ENCODE data around the gene HRAS. TPM values are rescaled to one million over a fixed set of nuclear protein-coding genes. Genes with fewer than 3 reads are reported as not detected.

HRAS gene
- total and polyA plus RNA-seq, 2 of the 8 experiments (the other 6 are each of a cell fraction or from before 2014, with no cell fraction given), result 44.3 to 54.7 TPM

DNA sequence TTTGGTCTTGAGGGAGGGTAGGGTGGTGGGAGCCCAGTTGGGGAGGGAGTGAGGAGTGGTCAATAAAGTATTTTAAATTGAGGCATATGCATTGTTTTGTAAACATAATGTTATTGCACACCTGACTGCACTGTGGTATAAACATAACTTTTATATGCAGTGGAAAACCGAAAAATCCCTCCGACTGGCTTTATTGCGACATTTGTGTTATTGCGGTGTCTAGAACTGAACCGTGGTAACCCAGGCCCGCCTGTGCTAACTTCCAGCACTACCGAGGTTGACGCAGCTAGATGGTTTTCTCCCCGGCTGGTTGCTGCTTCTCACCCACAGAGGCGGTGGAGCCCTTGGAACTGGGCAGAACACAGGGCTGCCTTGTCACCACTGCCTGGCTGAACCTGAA is 20.8 kb downstream of the HRAS start:
- H2BK120ac ChIP-seq (replicated peaks; ENCODE audit: low read depth, low read length), result no peak overlapping the region
- no peaks in the 10 kb centered on the region for H3K79me2 ChIP-seq (ENCODE audit: control insufficient read depth in 1 of 2, insufficient read depth in 2 of 2, low read length in 2 of 2)
- H2AK5ac ChIP-seq (ENCODE audit: low read depth, low read length), result no peak overlapping the region
- no peak overlapping the region for H2BK12ac ChIP-seq (ENCODE audit: low read depth, low read length)
- H3K56ac ChIP-seq (replicated peaks; ENCODE audit: insufficient read length, low read depth, low read length), result no peak overlapping the region
- CTCF ChIA-PET (ENCODE audit: partially characterized antibody), result no interaction called here
- no peak overlapping the region for H4K8ac ChIP-seq (ENCODE audit: extremely low read depth, insufficient read depth, low read length)
- H3K23ac ChIP-seq (ENCODE audit: insufficient read length), result no peak overlapping the region
- no peak overlapping the region for H4K5ac ChIP-seq (ENCODE audit: insufficient read length, low read depth, low read length)
- no peak overlapping the region for H3K4me3 ChIP-seq (ENCODE audit: extremely low read depth in 1 of 4, insufficient read depth in 2 of 4, low read depth in 3 of 4, low read length in 4 of 4)
- no peak overlapping the region for H2BK15ac ChIP-seq (ENCODE audit: low read length)
- WGBS, 2 experiments (ENCODE audit: extremely low coverage in 1 of 2, insufficient coverage in 1 of 2, insufficient read length in 1 of 2, insufficient replicate concordance in 2 of 2, low coverage in 1 of 2, low lambda C conversion rate in 2 of 2, missing lambda C conversion rate in 1 of 2), result 94% methylated on average over 10 of the region's 10 CpGs; no CpG with 5 or more reads in 1 of the 2 experiments
- H3K4me2 ChIP-seq (ENCODE audit: insufficient read depth in 1 of 2, low read depth in 2 of 2, low read length in 2 of 2), result no peak overlapping the region
- no peak overlapping the region for H2AFZ ChIP-seq (ENCODE audit: low read length)
- H3K4me1 ChIP-seq (replicated peaks in 1 of 4; ENCODE audit: control insufficient read depth in 3 of 4, insufficient read depth in 4 of 4, low read length in 3 of 4), result no peaks in the 10 kb centered on the region
- H4K91ac ChIP-seq (replicated peaks; ENCODE audit: insufficient read length, low read length), result no peak overlapping the region
- peaks cover 0 to 2% of the 10 kb centered on the region in 2 experiments for H4K20me1 ChIP-seq (replicated peaks in 1 of 2; ENCODE audit: control insufficient read depth in 1 of 2, insufficient read depth in 2 of 2, low read length in 2 of 2)
- H2BK20ac ChIP-seq (ENCODE audit: low read length), result no peak overlapping the region
- no peak overlapping the region for H3K14ac ChIP-seq (ENCODE audit: insufficient read length)
- no peak overlapping the region for H3K9ac ChIP-seq (replicated peaks in 1 of 4; ENCODE audit: extremely low read depth in 1 of 4, low read depth in 3 of 4, low read length in 3 of 4)
- no peak overlapping the region for H3K4ac ChIP-seq (replicated peaks; ENCODE audit: insufficient read length, low read depth, low read length)
- DNase-seq (ENCODE audit: low read depth in 1 of 2, low spot score in 2 of 2) (no peak), FAIRE-seq (no peak)
- no peaks in the 10 kb centered on the region; a peak in 1 of 8 replicates for H3K36me3 ChIP-seq (ENCODE audit: control insufficient read depth in 2 of 4, insufficient read depth in 4 of 4, low read length in 3 of 4)
- POLR2A ChIA-PET (ENCODE audit: partially characterized antibody), result no interaction called here
- H3K27ac ChIP-seq (ENCODE audit: low read depth, low read length), result no peak overlapping the region
- TF ChIP-seq KDM1A (IDR thresholded peaks at IDR 0.05; ENCODE audit: borderline replicate concordance, low read length) (no peak), KDM5A (IDR thresholded peaks at IDR 0.05; ENCODE audit: low read length) (no peak), HDAC2 (IDR thresholded peaks at IDR 0.05; ENCODE audit: borderline replicate concordance in 1 of 2, low read depth in 2 of 2, low read length in 2 of 2) (no peak), SIN3A (conservative IDR thresholded peaks at IDR 0.05 in 1 of 2, IDR thresholded peaks at IDR 0.05 in 1 of 2; ENCODE audit: low read depth in 1 of 2, low read length in 2 of 2) (no peak), NRF1 (IDR thresholded peaks at IDR 0.05; ENCODE audit: low read depth, low read length) (no peak), RNF2 (IDR thresholded peaks at IDR 0.05; ENCODE audit: borderline replicate concordance, low read depth, low read length, missing control alignments, poor library complexity, severe bottlenecking) (no peak), SP1 (IDR thresholded peaks at IDR 0.05; ENCODE audit: low read depth, low read length) (no peak), ZNF274 (IDR thresholded peaks at IDR 0.05; ENCODE audit: borderline replicate concordance, extremely low read depth, low read length) (no peak), POLR2A (IDR thresholded peaks at IDR 0.05; ENCODE audit: control extremely low read depth in 1 of 2, low read depth in 2 of 2, low read length in 2 of 2) (no peak), KDM4A (IDR thresholded peaks at IDR 0.05; ENCODE audit: low read depth, low read length, severe bottlenecking) (no peak), EP300 (IDR thresholded peaks at IDR 0.05; ENCODE audit: borderline replicate concordance in 1 of 2, low read depth in 2 of 2, low read length in 2 of 2) (no peak), SIRT6 (IDR thresholded peaks at IDR 0.05; ENCODE audit: low read length) (no peak), HDAC6 (IDR thresholded peaks at IDR 0.05; ENCODE audit: low read depth, low read length) (no peak)
- no peaks in the 10 kb centered on the region for H3K23me2 ChIP-seq (ENCODE audit: low read depth, low read length)
- H3K9me3 ChIP-seq (ENCODE audit: insufficient read depth in 2 of 2, low read depth in 1 of 2, low read length in 1 of 2), result peaks cover 4 to 14% of the 10 kb centered on the region in 2 experiments; a peak in 1 of 4 replicates
- no peaks in the 10 kb centered on the region; the same call in 1 of the 2 replicates for H3K79me1 ChIP-seq (ENCODE audit: low read depth, low read length)
- no peak overlapping the region for H2BK5ac ChIP-seq (ENCODE audit: low read depth, low read length)
- 0 out of 7 replicates have a peak, but pooled peaks cover 0 to 3% (median 0%) of the 10 kb centered on the region in 4 experiments for H3K27me3 ChIP-seq (replicated peaks in 1 of 4; ENCODE audit: control insufficient read depth in 3 of 4, extremely low read depth in 1 of 4, insufficient read depth in 3 of 4, low read length in 3 of 4)
- no peak overlapping the region for H3K18ac ChIP-seq (ENCODE audit: extremely low read depth, low read length)

Measured in H1 (cell line).